Panc1 (cell line): ENCODE data around the gene ZC3H13.

Experiments
- CTCF ChIP-seq: fragments of 450-650 bp; IDR thresholded peaks from 2 replicates; pipeline ENCODE4 v1.5.1; 2017; ENCODE audit warnings: mild to moderate bottlenecking
- POLR2AphosphoS5 ChIP-seq: IDR thresholded peaks from 2 replicates; pipeline ENCODE4 v1.6.1; 2012; ENCODE audit warnings: mild to moderate bottlenecking, low read depth, low read length, moderate library complexity

- TF ChIP-seq CTCF (no peak), POLR2AphosphoS5 (no peak)
Measured at GRCh38 chr13:45961468-45961867, 91.1 kb downstream of the ZC3H13 start.
